Measurements from ENCODE around the gene SLC25A12. TPM values are rescaled to one million over a fixed set of nuclear protein-coding genes. Genes with fewer than 3 reads are reported as not detected.

Gene SLC25A12
- total RNA-seq, 1 donor = 26.8 TPM

- H3K27ac ChIP-seq (ENCODE audit: low read depth, low read length) = no peak overlapping the region
- no peak for DNase-seq (ENCODE audit: insufficient read length, low spot score, missing footprints)
- no peaks in the 10 kb centered on the region for H3K27me3 ChIP-seq (ENCODE audit: insufficient read depth, low read length)
- H3K4me3 ChIP-seq (ENCODE audit: insufficient read depth, low read length) = no peak overlapping the region
- no peaks in the 10 kb centered on the region for H3K79me2 ChIP-seq (ENCODE audit: insufficient read depth, low read length)
- no peaks in the 10 kb centered on the region for H3K36me3 ChIP-seq (ENCODE audit: insufficient read depth, low read length)
- no peaks in the 10 kb centered on the region for H3K9me3 ChIP-seq (ENCODE audit: low read depth, low read length)
- H3K4me1 ChIP-seq (ENCODE audit: insufficient read depth, low read length) = peaks cover 10% of the 10 kb centered on the region
- no peaks in the 10 kb centered on the region for H4K20me1 ChIP-seq (ENCODE audit: insufficient read depth, low read length)
- no peak for TF ChIP-seq CTCF (IDR thresholded peaks at IDR 0.05; ENCODE audit: extremely low read depth, low read depth, low read length)
- H2AFZ ChIP-seq (ENCODE audit: low read length) = no peak overlapping the region
- no peak overlapping the region for H3K4me2 ChIP-seq (ENCODE audit: insufficient read depth, low read length)
Measured at GRCh38 chr2:171819453-171819852, 74.6 kb downstream of the SLC25A12 start.

GRCh38 chr2:171814883-171815282, 79.2 kb downstream of the SLC25A12 start:
- Histone ChIP-seq H3K4me1 (ENCODE audit: insufficient read depth, low read length) (no peaks in the 10 kb centered on the region), H3K27me3 (ENCODE audit: insufficient read depth, low read length) (no peaks in the 10 kb centered on the region), H4K20me1 (ENCODE audit: insufficient read depth, low read length) (no peaks in the 10 kb centered on the region), H2AFZ (ENCODE audit: low read length) (no peak overlapping the region), H3K79me2 (ENCODE audit: insufficient read depth, low read length) (no peaks in the 10 kb centered on the region), H3K9me3 (ENCODE audit: low read depth, low read length) (no peaks in the 10 kb centered on the region), H3K36me3 (ENCODE audit: insufficient read depth, low read length) (no peaks in the 10 kb centered on the region), H3K4me2 (ENCODE audit: insufficient read depth, low read length) (no peak overlapping the region), H3K4me3 (ENCODE audit: insufficient read depth, low read length) (no peak overlapping the region), H3K27ac (ENCODE audit: low read depth, low read length) (no peak overlapping the region)
- DNase-seq (ENCODE audit: insufficient read length, low spot score, missing footprints) = no peak
- TF ChIP-seq CTCF (IDR thresholded peaks at IDR 0.05; ENCODE audit: extremely low read depth, low read depth, low read length) = no peak

GRCh38 chr2:171814174-171814573, 79.9 kb downstream of the SLC25A12 start:
- H3K36me3 ChIP-seq (ENCODE audit: insufficient read depth, low read length) = no peaks in the 10 kb centered on the region
- H4K20me1 ChIP-seq (ENCODE audit: insufficient read depth, low read length) = no peaks in the 10 kb centered on the region
- no peaks in the 10 kb centered on the region for H3K9me3 ChIP-seq (ENCODE audit: low read depth, low read length)
- TF ChIP-seq CTCF (IDR thresholded peaks at IDR 0.05; ENCODE audit: extremely low read depth, low read depth, low read length) = no peak
- no peak overlapping the region for H3K4me3 ChIP-seq (ENCODE audit: insufficient read depth, low read length)
- H3K4me1 ChIP-seq (ENCODE audit: insufficient read depth, low read length) = no peaks in the 10 kb centered on the region
- H3K79me2 ChIP-seq (ENCODE audit: insufficient read depth, low read length) = no peaks in the 10 kb centered on the region
- no peak overlapping the region for H3K4me2 ChIP-seq (ENCODE audit: insufficient read depth, low read length)
- H3K27ac ChIP-seq (ENCODE audit: low read depth, low read length) = no peak overlapping the region
- no peak for DNase-seq (ENCODE audit: insufficient read length, low spot score, missing footprints)
- H3K27me3 ChIP-seq (ENCODE audit: insufficient read depth, low read length) = no peaks in the 10 kb centered on the region
- H2AFZ ChIP-seq (ENCODE audit: low read length) = no peak overlapping the region

GRCh38 chr2:171813729-171814128, 80.3 kb downstream of the SLC25A12 start:
- no peaks in the 10 kb centered on the region for H3K4me1 ChIP-seq (ENCODE audit: insufficient read depth, low read length)
- H3K4me2 ChIP-seq (ENCODE audit: insufficient read depth, low read length) = no peak overlapping the region
- H3K4me3 ChIP-seq (ENCODE audit: insufficient read depth, low read length) = no peak overlapping the region
- H4K20me1 ChIP-seq (ENCODE audit: insufficient read depth, low read length) = no peaks in the 10 kb centered on the region
- DNase-seq (ENCODE audit: insufficient read length, low spot score, missing footprints) = no peak
- H3K27me3 ChIP-seq (ENCODE audit: insufficient read depth, low read length) = no peaks in the 10 kb centered on the region
- H3K27ac ChIP-seq (ENCODE audit: low read depth, low read length) = no peak overlapping the region
- H3K9me3 ChIP-seq (ENCODE audit: low read depth, low read length) = no peaks in the 10 kb centered on the region
- peak; percentile 4 for TF ChIP-seq CTCF (IDR thresholded peaks at IDR 0.05; ENCODE audit: extremely low read depth, low read depth, low read length)
- H3K79me2 ChIP-seq (ENCODE audit: insufficient read depth, low read length) = no peaks in the 10 kb centered on the region
- H3K36me3 ChIP-seq (ENCODE audit: insufficient read depth, low read length) = no peaks in the 10 kb centered on the region
- no peak overlapping the region for H2AFZ ChIP-seq (ENCODE audit: low read length)
